PFSK-1 (cell line): ENCODE results near the gene PSPH.

ENCODE experiments used
- POLR2AphosphoS5 ChIP-seq: IDR thresholded peaks from 2 replicates; pipeline ENCODE4 v1.6.1; 2012; ENCODE audit warnings: low read depth, mild to moderate bottlenecking, control low read depth, low read length, moderate library complexity
- REST ChIP-seq, 2 experiments: IDR thresholded peaks; 2 replicates each; pipeline versions ENCODE4 v1.6.1 to v1.8.0; 2011 to 2012; ENCODE audit warnings: low read depth in 2 of 2, low read length in 2 of 2, control low read depth in 1 of 2, inconsistent platforms in 1 of 2, mild to moderate bottlenecking in 1 of 2, moderate library complexity in 1 of 2; ENCODE audit not compliant: insufficient read depth in 1 of 2
- SIN3A ChIP-seq: IDR thresholded peaks from 2 replicates; pipeline ENCODE4 v1.6.1; 2012; ENCODE audit warnings: mild to moderate bottlenecking, low read length, moderate library complexity, borderline replicate concordance; ENCODE audit not compliant: insufficient read depth
- TAF1 ChIP-seq: IDR thresholded peaks from 2 replicates; pipeline ENCODE4 v1.6.1; 2012; ENCODE audit warnings: low read length, control low read depth, borderline replicate concordance; ENCODE audit not compliant: insufficient read depth

GRCh38 chr7:56007167-56007652 lies 44.0 kb downstream of the PSPH start:
- TF ChIP-seq POLR2AphosphoS5 (no peak), REST (IDR thresholded peaks at IDR 0.05; ENCODE audit: insufficient read depth in 1 of 2, low read depth in 2 of 2, low read length in 2 of 2) (no peak), TAF1 (no peak), SIN3A (no peak)
